ENCODE data around the gene PTPRM.

DNA sequence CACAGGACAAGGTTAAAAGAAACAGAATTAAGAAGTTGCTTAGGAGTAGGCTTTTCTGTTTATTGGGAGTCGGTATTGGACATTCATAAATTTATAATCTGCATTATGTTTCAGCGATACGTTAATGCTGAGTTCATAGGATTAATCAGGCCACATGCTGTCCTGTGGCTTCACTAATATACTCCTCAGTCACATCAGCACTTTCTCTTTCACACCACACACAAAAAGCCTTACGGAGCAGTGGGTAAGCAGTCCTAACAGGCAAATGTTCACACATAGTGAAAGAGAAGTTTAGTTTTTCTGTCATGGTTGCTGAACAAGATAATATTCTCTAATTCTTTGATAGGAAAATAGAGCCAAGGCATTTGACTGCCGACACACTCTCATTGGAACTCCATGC, 630.4 kb downstream of the PTPRM start:
- TF ChIP-seq CEBPB (IDR thresholded peaks at IDR 0.05; ENCODE audit: low read depth, low read length), result no peak
- TF ChIP-seq, protein P1, sequence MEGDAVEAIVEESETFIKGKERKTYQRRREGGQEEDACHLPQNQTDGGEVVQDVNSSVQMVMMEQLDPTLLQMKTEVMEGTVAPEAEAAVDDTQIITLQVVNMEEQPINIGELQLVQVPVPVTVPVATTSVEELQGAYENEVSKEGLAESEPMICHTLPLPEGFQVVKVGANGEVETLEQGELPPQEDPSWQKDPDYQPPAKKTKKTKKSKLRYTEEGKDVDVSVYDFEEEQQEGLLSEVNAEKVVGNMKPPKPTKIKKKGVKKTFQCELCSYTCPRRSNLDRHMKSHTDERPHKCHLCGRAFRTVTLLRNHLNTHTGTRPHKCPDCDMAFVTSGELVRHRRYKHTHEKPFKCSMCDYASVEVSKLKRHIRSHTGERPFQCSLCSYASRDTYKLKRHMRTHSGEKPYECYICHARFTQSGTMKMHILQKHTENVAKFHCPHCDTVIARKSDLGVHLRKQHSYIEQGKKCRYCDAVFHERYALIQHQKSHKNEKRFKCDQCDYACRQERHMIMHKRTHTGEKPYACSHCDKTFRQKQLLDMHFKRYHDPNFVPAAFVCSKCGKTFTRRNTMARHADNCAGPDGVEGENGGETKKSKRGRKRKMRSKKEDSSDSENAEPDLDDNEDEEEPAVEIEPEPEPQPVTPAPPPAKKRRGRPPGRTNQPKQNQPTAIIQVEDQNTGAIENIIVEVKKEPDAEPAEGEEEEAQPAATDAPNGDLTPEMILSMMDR (conservative IDR thresholded peaks at IDR 0.05; ENCODE audit: low read depth, low read length), result no peak
- no peak for TF ChIP-seq RFX5 (IDR thresholded peaks at IDR 0.05; ENCODE audit: low read depth, low read length)
- no peak for TF ChIP-seq POLR2A (IDR thresholded peaks at IDR 0.05; ENCODE audit: low read depth, low read length)
- TF ChIP-seq RCOR1 (IDR thresholded peaks at IDR 0.05; ENCODE audit: insufficient replicate concordance, low read length), result no peak
- no peak for TF ChIP-seq NFE2L2 (IDR thresholded peaks at IDR 0.05; ENCODE audit: low read depth, low read length)
